Right lobe of liver (tissue), 6 donors: ENCODE results near the gene DICER1. TPM values are rescaled to one million over a fixed set of nuclear protein-coding genes. Genes with fewer than 3 reads are reported as not detected.
"Not testable (repeated sequence)": the region's sequence is repeated elsewhere in the genome, so short reads cannot be mapped to it uniquely, and the experiment has no call there.

Experiments used
- ATAC-seq, 4 donors: fragments of 200-7000 bp; cut with Tn5 transposase; one replicate each; pipeline ENCODE4 v1.9.1; 2020; ENCODE audit warnings: mild to moderate bottlenecking in 4 of 4, moderate library complexity in 4 of 4
- DNase-seq, 3 donors: peaks; one replicate each; pipeline ENCODE4 v3.0.0-alpha.2; 2020
- H3K27ac ChIP-seq, 3 donors: fragments of 200-600 bp; one replicate each; pipeline ENCODE4 v1.8.0; 2022
- H3K27me3 ChIP-seq, 2 donors: fragments of 200-600 bp; one replicate each; pipeline ENCODE4 v1.8.0; 2022
- H3K36me3 ChIP-seq, 4 donors: fragments of 200-600 bp; sonication (generic) in 1 of 4; one replicate each; pipeline versions ENCODE4 v1.5.1 to v1.8.0; 2017 to 2022; ENCODE audit warnings: control low read depth in 1 of 4
- H3K4me1 ChIP-seq, 4 donors: fragments of 200-600 bp; sonication (generic) in 1 of 4; one replicate each; pipeline versions ENCODE4 v1.5.1 to v1.8.0; 2017 to 2022; ENCODE audit warnings: control low read depth in 1 of 4
- H3K4me3 ChIP-seq, 3 donors: fragments of 200-600 bp; one replicate each; pipeline ENCODE4 v1.8.0; 2022
- H3K9me3 ChIP-seq, 4 donors: fragments of 200-600 bp; sonication (generic) in 1 of 4; one replicate each; pipeline versions ENCODE4 v1.5.1 to v1.8.0; 2017 to 2022; ENCODE audit warnings: control low read depth in 1 of 4
- POLR2A ChIP-seq: fragments of 450-650 bp; IDR thresholded peaks from one replicate; pipeline ENCODE4 v1.6.1; 2017; ENCODE audit warnings: antibody characterized with exemption, mild to moderate bottlenecking
- WGBS: methylation state at CpG from one replicate; pipeline ENCODE4 v1.1.6; 2018; ENCODE audit warnings: low coverage, low lambda C conversion rate; ENCODE audit not compliant: insufficient coverage; ENCODE audit errors: missing lambda C conversion rate; 5-methylcytosine and 5-hydroxymethylcytosine counted together
- intact Hi-C, 2 donors: fragments of 100-400 bp; cut with DNase I; formaldehyde crosslinking; loops; one replicate each; pipeline versions ENCODE4 v1.11.2 to v1.14.1; 2022
- total RNA-seq, 6 experiments: library from RNA; depleted of rRNA in 2 of 6; stranded (reverse); fragments of >200 nt in 2 of 6; fragmentation: NEBNext Ultra II Directional in 3 of 6; extraction: Animal tissue kit (Norgen Biotek cat#: 25700) in 3 of 6; gene quantifications; one replicate each; pipeline versions ENCODE4 v1.1.0 to v1.2.4, GENCODE V29; 2016 to 2023
- TF ChIP-seq, protein P1 (sequence below), 4 donors: fragments of 200-600 bp in 3 of 4; fragments of 450-650 bp in 1 of 4; IDR thresholded peaks; one replicate each; pipeline versions ENCODE4 v1.5.1 to v1.8.0; 2016 to 2022; ENCODE audit warnings: antibody characterized with exemption in 4 of 4, mild to moderate bottlenecking in 2 of 4
- donor health status: DM: no; HTN: yes; CAD: no.
- donor health status: DM: no; HTN: no; CAD: no.
- donor health status: DM: no; HTN: no; CAD: no.
- donor health status: DM: no; HTN: yes; CAD: no.
- donor health status: DM: no; HTN: yes; CAD: no.

DICER1 gene
- total RNA-seq, 6 experiments from 2014 or later, result 27.6 to 47.9 (median 30.3) TPM

DNA sequence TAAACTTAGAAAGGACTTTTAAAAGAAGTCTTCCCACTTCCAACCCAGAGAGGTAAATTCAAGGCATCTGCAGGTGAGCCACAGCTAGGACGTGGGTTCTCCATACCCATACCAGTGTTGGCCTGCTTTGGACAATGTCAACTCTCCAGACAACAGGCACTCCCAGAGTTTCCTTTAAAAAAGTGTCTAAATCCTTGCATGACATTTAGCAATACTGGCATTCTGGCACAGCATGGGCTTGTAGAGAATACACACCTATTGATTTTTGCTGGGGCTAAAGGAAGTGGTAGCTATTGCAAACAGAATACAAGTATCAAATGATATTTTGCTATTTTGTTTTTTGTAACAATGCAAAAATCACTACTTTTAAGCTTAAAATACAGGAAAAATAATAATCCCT is 25.8 kb upstream of the DICER1 start:
- H3K4me1 ChIP-seq, result peaks cover 3 to 66% (median 31%) of the 10 kb centered on the region in 4 donors
- H3K27ac ChIP-seq, result peak overlapping the region; percentile 50 to 91 (median 89)
- 0% methylated on average over 1 of the region's 1 CpG for WGBS

DNA sequence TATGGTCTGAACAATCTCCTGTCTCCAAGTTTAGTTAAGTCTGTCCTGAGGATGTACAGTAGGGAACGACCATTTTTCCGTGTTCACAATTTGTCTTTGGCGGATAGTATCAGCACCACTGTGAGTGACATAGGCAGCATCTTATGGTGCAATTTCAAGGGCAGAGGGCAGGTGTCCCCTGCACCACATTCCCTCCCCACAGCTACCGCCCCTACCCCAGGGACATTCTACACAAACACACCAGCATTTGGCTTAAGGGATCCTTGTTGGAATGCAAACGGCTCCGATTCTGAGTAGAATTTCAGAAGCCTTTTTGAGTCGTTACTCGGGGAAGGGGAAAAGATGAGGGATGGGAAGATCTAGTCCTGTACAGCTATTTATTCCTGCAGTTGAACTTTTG is 25.1 kb upstream of the DICER1 start:
- peaks cover 3 to 66% (median 31%) of the 10 kb centered on the region in 4 donors for H3K4me1 ChIP-seq
- ATAC-seq (peak in 1 of 4 donors; percentile 13), DNase-seq (no peak)
- H3K9me3 ChIP-seq, result no peaks in the 10 kb centered on the region
- 60% methylated on average over 8 of the region's 8 CpGs for WGBS
- no peaks in the 10 kb centered on the region for H3K27me3 ChIP-seq
- intact Hi-C loops, result no loop called here
- peak overlapping the region in 2 of 3 donors; percentile 89 to 91 for H3K27ac ChIP-seq
- TF ChIP-seq, protein P1, sequence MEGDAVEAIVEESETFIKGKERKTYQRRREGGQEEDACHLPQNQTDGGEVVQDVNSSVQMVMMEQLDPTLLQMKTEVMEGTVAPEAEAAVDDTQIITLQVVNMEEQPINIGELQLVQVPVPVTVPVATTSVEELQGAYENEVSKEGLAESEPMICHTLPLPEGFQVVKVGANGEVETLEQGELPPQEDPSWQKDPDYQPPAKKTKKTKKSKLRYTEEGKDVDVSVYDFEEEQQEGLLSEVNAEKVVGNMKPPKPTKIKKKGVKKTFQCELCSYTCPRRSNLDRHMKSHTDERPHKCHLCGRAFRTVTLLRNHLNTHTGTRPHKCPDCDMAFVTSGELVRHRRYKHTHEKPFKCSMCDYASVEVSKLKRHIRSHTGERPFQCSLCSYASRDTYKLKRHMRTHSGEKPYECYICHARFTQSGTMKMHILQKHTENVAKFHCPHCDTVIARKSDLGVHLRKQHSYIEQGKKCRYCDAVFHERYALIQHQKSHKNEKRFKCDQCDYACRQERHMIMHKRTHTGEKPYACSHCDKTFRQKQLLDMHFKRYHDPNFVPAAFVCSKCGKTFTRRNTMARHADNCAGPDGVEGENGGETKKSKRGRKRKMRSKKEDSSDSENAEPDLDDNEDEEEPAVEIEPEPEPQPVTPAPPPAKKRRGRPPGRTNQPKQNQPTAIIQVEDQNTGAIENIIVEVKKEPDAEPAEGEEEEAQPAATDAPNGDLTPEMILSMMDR (IDR thresholded peaks at IDR 0.05), result no peak
- TF ChIP-seq POLR2A, result no peak
- no peaks in the 10 kb centered on the region for H3K36me3 ChIP-seq
- no peak overlapping the region for H3K4me3 ChIP-seq

More for the DNA sequence above, 25.8 kb upstream of the DICER1 start:
- no peaks in the 10 kb centered on the region for H3K36me3 ChIP-seq
- DNase-seq (peak in 1 of 3 donors; percentile 66), ATAC-seq (peak; percentile 44 to 70 (median 54))
- H3K4me3 ChIP-seq, result no peak overlapping the region
- TF ChIP-seq, protein P1 (IDR thresholded peaks at IDR 0.05), result no peak
- TF ChIP-seq POLR2A, result peak; percentile 16
- no peaks in the 10 kb centered on the region for H3K9me3 ChIP-seq
- intact Hi-C loops, result no loop called here
- H3K27me3 ChIP-seq, result no peaks in the 10 kb centered on the region

DNA sequence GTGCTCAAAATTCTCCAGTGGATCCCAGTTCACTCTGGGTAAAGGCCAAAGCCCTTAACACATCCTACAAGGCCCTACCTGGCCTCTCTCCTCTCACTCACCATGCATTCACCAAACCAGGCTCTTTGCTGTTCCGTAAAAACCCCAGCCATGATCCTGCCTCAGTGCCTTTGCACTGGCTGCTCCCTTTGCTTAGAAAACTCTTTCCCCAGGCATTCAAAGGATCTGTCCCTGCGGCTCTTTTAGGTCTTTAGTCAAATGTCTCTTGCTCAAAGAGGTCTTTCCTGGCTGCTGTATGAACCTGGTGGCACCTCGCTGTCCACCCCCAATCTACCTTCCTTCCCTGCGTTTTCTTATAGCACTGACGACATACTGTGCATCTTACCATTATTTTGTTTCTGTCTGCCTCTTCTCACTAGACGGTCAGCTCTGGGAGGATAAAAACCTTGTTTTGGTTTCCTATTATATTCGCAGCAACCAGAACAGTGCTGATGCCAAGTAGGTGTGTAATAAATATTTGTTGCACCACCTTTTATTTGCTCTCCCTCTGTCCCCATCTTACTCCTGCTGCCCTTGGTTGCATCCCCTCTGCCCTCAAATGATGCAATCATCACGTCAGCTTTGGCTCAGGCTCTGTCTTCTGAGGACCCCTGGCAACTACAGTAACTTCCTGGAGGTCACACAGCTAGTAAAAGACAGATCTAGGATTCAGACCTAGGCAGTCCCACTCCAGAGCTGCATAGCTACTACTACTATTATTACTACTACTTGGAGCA is 23.8 kb upstream of the DICER1 start:
- TF ChIP-seq POLR2A, result no peak
- TF ChIP-seq, protein P1 (IDR thresholded peaks at IDR 0.05), result no peak
- DNase-seq (peak; percentile 49 to 87 (median 77)), ATAC-seq (peak; percentile 60 to 79 (median 68))
- H3K27me3 ChIP-seq, result no peaks in the 10 kb centered on the region
- H3K27ac ChIP-seq, result peak overlapping the region in 2 of 3 donors; percentile 89 to 91
- H3K4me1 ChIP-seq, result peaks cover 3 to 60% (median 31%) of the 10 kb centered on the region in 4 donors
- intact Hi-C loops, result no loop called here
- peak overlapping the region in 1 of 3 donors; percentile 15 for H3K4me3 ChIP-seq
- H3K9me3 ChIP-seq, result no peaks in the 10 kb centered on the region
- H3K36me3 ChIP-seq, result no peaks in the 10 kb centered on the region
- WGBS, result 42% methylated on average over 8 of the region's 8 CpGs

DNA sequence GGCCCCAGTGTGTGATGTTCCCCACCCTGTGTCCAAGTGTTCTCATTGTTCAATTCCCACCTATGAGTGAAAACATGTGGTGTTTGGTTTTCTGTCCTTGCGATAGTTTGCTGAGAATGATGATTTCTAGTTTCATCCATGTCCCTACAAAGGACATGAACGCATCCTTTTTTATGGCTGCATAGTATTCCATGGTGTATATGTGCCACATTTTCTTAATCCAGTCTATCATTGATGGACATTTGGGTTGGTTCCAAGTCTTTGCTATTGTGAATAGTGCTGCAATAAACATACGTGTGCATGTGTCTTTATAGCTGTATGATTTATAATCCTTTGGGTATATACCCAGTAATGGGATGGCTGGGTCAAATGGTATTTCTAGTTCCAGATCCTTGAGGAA is 18.3 kb upstream of the DICER1 start:
- no CpG with 5 or more reads among the region's 3 CpGs for WGBS
- ATAC-seq, intact Hi-C loops: not testable (repeated sequence)

DNA sequence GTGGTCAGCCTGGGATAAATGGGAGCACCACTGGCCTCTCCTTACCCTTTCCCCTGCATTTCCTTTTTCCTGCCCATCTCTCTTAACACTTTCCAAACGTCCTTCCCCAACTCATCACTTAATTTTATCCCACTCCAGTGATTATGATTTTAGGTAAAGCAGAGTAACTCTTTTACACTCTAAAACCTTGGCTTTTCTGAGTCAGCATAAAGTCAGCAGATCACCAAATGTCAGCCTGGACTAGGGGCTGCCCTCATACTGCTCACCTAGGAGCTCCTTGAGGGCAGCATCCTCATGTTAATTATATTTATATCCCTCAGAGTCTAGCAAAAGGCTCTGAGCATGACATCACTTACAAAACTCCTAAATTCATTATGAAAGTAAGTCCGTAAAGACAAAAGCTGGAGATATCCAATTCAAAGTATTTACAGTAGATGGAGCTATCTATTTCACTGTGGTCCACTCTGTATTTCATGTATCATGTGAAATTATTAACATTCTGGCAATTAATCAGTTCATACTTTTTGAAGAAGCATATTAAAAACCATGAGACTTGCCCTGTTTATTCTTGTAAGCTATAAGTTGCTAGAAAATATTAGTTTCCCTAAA is 17.0 kb upstream of the DICER1 start:
- H3K27ac ChIP-seq, result no peak overlapping the region
- peak; percentile 30 to 67 (median 56) for ATAC-seq

More for the DNA sequence above, 18.3 kb upstream of the DICER1 start:
- H3K27me3 ChIP-seq, H3K4me3 ChIP-seq, DNase-seq, H3K4me1 ChIP-seq, H3K27ac ChIP-seq, H3K36me3 ChIP-seq, H3K9me3 ChIP-seq: not testable (repeated sequence)

More for the DNA sequence above, 17.0 kb upstream of the DICER1 start:
- Histone ChIP-seq H3K4me3 (no peak overlapping the region), H3K4me1 (no peaks in the 10 kb centered on the region), H3K27me3 (no peaks in the 10 kb centered on the region), H3K9me3 (no peaks in the 10 kb centered on the region), H3K36me3 (no peaks in the 10 kb centered on the region)
- DNase-seq, result no peak
- no peak for TF ChIP-seq POLR2A
- TF ChIP-seq, protein P1 (IDR thresholded peaks at IDR 0.05), result peak; percentile 26 to 43 (median 39)
- intact Hi-C loops, result no loop called here
- 2% methylated on average over 2 of the region's 2 CpGs for WGBS
